Hematopoietic multipotent progenitor cell treated with erythropoietin and hydrocortisone succinate and interleukin-3 and kit ligand, for 8 days (in vitro differentiated cells): ENCODE measurements around the gene MRPL18.
A peak's percentile ranks its signal among the peaks of the same experiment; 100 is the strongest.
"Not testable (repeated sequence)": the region's sequence is repeated elsewhere in the genome, so short reads cannot be mapped to it uniquely, and the experiment has no call there.

Experiments used
- DNase-seq: peaks from one replicate; pipeline ENCODE4 v3.0.0-alpha.2; 2015

The MRPL18 gene

GRCh38 chr6:159777240-159777904, 12.9 kb upstream of the MRPL18 start:
- DNase-seq, result no peak

- DNase-seq, result no peak
Measured at GRCh38 chr6:159778131-159778530, 12.1 kb upstream of the MRPL18 start.

- DNase-seq, result no peak
Measured at GRCh38 chr6:159778542-159779103, 11.6 kb upstream of the MRPL18 start.

- DNase-seq, result no peak
Measured at GRCh38 chr6:159788276-159788675, 2.0 kb upstream of the MRPL18 start.

DNA sequence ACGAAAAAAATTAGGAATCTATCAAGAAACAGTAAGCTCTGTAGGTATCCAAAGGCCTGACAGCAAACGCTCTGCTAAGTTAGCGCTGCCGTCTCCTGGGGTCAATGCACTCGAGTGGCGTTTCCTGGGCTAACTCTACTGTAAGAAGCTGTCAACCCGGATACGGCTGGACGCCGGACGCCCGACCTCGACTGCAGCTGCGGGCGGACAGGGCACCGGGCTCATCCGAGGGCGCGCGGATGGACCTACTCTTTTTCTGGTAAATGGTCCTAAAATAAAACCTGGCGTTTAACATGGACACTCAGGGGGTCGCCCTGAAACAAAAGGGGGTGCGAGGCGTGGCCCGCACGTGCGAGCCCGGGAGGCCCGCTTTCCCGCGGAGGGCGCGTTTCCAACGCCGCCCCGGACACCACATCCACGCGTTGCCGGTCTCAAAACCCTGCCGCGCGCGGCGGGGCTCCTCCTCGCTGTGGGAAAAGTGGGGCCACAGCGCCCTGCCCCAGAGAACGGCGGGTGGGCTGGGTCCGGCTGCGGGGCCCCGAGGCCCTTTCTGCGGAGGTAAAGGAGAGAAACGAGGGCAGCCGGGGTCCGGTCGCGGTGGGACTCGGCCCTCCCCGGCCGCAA, 1.4 kb upstream of the MRPL18 start:
- DNase-seq, result no peak

GRCh38 chr6:159789377-159790148, 704 bp upstream of the MRPL18 start, which contains the start of gene TCP1:
Gene TCP1 (minus strand): TSS chr6:159789602. CDS start chr6:159789468, 134 bp downstream.
- DNase-seq, result peak; percentile 100

GRCh38 chr6:159790956-159791598, 810 bp downstream of the MRPL18 start:
- no peak for DNase-seq

DNA sequence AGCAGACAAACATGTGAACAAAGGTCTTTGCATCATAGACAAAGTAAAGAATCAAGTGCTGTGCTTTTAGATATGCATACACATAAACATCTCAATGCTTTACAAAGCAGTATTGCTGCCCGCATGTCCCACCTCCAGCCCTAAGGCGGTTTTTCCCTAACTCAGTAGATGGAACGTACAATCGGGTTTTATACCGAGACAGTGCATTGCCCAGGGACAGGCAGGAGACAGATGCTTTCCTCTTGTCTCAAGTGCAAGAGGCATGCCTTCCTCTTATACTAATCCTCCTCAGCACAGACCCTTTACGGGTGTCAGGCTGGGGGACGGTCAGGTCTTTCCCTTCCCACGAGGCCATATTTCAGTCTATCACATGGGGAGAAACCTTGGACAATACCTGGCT, 4.7 kb downstream of the MRPL18 start:
- DNase-seq, result not testable (repeated sequence)

DNA sequence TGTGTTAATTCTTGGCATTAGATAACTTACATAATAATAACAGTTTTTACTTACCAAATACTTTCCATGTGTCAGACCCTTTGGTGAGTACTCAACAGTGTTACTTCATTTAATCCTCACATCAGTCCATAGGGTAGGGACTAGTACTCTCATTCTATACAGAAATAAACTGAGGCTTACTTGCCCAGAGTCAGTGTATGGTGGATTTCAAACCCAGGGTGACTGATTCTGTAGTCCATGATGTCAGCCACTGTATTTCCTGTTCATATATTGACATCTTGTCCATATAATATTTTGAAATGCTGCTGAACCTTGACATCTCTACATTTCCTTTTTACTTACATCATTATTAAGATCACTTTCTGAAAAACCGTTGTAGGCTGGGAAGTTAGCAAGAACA, 7.3 kb downstream of the MRPL18 start:
- no peak for DNase-seq

DNA sequence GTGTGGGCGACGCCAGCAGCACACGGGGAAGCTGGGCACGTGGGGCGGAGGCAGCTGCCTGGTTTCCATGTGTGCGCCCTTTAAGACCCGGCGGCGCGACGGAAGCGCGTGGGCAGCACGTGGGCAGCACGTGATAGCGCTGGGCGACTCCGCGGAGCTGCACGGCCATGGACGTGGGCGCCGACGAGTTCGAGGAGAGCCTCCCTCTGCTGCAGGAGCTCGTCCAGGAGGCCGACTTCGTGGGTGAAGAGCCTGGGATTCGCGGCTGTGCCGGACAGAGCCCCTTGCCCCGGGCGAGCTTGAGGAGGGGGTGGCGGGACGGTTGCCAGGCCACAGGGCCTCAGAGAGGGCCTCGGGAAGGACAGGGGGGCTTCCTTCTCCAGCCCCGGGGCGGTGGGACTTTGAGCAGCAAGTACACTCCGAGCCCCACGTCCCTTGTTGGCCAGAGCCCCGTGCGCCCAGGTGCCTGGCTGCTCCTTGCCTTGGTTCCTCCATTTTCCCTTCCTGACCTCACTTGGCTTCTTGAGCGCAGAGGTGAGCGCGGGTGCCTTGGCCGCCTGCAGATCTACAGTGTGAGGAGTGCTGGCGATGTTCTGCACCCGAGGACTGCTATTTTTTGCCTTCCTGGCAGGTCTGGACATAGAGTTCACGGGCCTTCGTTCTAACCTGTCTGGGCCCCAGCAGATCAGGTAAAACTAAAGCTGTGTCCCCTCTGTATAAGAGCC, 10.0 kb downstream of the MRPL18 start, which contains the start of gene PNLDC1:
Gene PNLDC1, plus strand, starts transcription at position 136 of the 725 bp plus-strand sequence. Its CDS starts 32 bp downstream, at position 168.
- no peak for DNase-seq

GRCh38 chr6:159801935-159802334, 11.7 kb downstream of the MRPL18 start:
- DNase-seq, result no peak

- DNase-seq, result no peak
Measured at GRCh38 chr6:159804504-159804903, 14.2 kb downstream of the MRPL18 start.

- DNase-seq, result no peak
Measured at GRCh38 chr6:159805440-159806020, 15.3 kb downstream of the MRPL18 start.

GRCh38 chr6:159806021-159806458, 15.8 kb downstream of the MRPL18 start:
- no peak for DNase-seq

DNA sequence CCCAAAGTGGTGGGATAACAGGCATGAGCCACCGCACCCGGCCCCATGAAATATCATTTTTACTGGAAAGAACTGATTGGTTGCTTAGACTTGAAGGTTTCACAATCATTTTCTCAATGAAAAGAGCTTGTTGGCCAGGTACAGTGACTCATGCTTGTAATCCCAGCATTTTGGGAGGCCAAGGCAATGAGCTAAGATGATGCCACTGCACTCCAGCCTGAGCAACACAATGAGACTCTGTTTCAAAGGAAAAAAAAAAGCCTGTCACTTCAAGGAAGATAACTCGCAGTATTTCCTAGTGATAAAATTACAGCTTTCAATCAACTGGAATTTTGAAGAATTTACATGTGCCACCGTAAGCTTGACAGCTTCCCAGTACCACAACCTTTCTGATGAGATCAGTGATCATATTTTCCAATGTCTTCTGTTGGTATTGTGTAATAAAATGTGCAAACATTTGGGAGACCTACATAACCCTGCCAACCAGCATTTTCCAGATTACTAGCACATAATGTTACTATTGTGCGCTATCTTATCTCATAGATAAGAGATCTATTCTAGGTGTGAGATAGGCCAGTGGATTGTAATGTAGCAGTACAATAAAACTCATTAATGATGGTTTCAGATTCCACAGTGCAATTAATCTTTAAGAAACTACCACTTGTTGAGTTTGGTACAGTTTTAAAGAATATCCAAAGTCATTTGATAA, 17.0 kb downstream of the MRPL18 start:
- no peak for DNase-seq

DNA sequence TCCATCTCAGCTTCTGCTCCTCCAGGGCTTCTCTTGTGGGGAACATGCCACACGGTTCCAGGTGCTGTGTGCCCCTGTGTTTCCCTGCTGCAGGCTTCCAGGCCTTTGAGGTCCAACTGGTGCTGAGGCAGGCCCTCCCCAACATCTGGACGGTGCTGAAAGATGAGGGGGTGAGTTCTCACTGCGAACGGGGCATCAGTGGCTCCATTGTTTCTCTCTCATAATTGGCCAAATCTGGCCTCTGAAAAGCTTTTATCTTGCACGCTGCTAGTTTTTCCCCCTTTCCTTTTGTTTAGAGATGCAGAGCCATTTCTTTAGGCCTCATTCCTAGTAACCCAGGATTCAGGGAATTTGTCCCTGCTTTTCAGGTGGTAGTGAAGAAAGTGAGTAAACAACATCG, 18.4 kb downstream of the MRPL18 start:
- no peak for DNase-seq

DNA sequence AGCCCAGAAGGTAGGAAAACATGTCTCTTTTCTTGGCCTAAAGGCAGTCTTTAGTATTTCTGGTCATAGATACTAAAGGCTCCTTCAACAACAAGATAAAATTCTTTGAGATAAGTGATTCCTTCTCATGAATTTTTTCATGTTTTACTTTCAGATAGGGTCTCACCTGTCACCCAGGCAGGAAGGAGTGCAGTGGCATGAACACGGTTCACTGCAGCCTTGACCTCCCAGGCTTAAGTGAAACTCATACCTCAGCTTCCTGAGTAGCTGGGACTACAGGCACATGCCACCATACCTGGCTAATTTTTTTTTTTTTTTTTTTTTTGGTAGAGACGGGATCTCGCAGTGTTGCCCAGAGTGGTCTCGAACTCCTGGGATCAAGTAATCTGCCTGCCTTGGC, 18.9 kb downstream of the MRPL18 start:
- DNase-seq, result no peak

- DNase-seq, result no peak
Measured at GRCh38 chr6:159813781-159814180, 23.5 kb downstream of the MRPL18 start.

GRCh38 chr6:159815410-159815809, 25.1 kb downstream of the MRPL18 start:
- DNase-seq, result no peak

DNA sequence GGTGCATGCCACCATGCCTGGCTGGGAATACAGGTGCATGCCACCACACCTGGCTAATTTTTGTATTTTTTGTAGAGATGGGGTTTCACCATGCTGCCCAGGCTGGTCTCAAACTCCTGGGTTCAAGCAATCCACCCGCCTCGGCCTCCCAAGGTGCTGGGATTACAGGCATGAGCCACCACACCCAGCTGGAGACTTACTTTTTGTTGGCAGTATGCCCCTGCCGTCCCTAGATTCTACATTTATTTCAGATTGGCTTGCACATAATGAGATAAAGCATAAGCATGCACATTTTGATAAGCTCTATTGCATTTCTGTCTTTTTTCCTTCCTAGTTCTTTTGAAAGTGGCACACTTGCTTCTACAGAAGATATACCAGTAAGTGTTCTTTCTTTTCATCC, 26.5 kb downstream of the MRPL18 start:
- DNase-seq, result peak; percentile 65
